HG03097 (cell line): Measurements from ENCODE around the gene TM9SF4.
"Not testable (repeated sequence)": the region's sequence is repeated elsewhere in the genome, so short reads cannot be mapped to it uniquely, and the experiment has no call there.

ENCODE experiments used
- ATAC-seq: cut with Tn5 transposase; IDR thresholded peaks from one replicate; pipeline ENCODE4 v1.9.1; 2021; ENCODE audit not compliant: unreplicated experiment, low FRiP score

The TM9SF4 gene

DNA sequence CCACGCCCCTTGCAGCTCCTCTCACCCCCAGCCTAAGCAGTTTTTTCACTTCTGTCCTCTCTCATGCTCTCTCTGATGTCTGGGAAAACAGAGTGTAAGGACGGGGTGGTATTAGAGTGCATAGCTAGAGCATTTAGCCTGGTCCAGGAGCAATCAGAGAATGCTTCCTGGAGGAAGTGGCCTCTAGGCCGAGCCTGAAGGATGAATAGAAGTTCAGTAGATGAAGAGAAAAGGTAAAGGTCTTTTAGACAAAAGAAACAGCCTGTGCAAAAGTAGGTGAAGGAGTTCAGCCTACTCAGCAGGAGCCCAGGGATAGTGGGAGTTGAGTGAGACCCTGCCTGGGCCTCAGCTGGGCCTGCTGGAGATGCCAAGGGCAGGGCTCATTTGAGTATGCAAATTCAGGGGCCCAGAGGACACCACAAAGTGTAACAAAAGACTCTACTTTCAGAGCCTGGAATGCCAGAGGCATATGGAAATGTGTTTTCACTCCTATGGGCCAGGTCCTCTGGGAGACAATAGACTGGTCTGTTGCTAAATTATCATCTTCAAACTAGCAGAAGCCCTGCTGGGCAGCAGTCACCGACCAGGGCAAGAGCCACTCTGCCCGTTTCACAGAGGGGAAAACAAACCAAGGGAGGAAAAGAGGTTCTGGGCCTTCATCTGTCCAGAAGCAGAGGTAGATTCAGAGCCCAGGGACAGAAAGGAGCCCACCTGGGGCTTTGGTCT lies 19.7 kb upstream of the TM9SF4 start:
- ATAC-seq = no peak

DNA sequence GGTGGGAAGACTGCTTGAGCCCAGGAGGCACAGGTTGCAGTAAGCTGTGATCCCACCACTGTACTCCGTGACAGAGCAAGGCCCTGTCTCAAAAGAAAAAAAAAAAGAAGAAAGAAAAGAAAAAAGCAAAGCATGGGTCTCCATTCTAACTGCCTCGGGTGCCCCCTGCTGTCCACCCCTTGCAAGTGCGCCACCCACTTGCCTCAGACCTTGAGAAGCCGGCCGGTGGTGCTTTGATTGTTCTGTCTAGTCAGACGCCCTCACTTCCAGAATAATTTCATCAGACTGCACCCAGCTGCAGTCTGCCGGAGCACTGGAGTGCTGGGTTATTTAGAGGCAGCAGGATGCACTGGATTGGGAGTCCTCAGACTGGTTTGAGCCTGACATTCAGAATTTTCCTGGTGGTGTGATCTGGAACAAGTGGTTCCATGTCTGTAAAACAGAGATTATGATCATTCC lies 17.6 kb upstream of the TM9SF4 start:
- no peak for ATAC-seq

DNA sequence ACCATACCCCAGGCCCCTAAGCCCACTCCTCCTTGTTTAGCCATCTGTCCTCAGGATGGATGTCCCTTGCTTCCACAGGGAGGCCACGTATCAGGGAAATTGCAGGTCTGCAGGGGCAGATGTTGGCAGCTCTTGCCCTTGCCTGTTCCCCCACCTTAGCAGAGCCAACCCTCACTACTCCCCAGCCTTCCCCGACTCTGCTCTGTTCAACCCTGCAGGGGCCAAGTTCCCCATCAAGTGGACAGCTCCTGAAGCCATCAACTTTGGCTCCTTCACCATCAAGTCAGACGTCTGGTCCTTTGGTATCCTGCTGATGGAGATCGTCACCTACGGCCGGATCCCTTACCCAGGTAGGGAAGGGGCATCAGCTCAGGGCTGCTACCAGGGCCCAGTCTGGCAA lies 10.7 kb upstream of the TM9SF4 start:
- no peak for ATAC-seq

DNA sequence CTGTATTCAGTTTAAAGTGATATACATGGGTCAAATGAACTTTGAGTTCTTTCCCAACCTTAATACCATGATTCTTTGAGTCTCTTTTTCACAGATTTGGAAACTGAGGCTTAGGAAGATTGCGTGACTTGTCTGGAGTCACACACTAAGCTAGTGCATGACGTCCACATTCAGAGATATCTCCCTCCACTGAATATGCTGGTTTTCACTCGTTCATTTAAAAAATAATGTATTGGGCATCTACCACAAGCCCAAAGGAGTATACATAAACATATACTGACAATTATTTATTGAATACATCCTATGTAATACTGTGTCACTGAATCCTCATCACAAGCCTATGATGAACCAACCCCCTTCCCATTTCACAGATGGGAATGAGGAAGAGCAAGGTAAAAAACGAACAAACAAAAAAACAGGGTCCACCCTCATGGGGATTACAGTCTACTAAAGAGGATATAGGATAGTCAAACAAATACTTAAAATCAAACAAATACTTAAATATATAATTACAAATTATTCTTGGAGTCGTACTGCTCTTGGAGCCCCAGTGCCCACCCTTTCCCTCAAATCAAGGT lies 611 bp upstream of the TM9SF4 start:
- no peak for ATAC-seq

DNA sequence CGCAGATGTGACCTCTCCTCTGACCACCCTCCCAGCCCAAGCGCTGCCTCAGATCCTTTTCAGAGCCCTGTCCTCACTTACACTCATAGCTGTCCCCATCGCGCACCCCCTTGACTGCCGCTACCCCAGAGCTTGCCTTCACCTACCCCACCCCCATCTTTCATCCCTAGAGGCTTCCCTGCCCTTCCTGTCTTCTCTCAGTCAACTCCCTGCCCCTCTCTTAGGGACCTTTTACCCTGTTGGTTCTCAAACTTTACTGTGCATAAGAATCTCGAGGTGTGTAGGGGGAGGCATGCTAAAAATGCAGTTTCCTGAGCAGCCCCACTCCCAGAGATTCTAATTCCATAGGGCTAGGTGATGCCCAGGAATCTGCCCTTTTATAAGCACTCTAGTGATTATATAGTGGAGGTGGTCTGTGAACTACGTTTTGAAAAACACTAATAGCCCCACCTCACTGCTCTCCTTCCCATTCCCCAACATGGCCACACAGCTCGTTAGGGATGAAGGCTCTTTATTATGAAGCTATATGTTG lies 725 bp downstream of the TM9SF4 start:
- peak; percentile 15 for ATAC-seq

DNA sequence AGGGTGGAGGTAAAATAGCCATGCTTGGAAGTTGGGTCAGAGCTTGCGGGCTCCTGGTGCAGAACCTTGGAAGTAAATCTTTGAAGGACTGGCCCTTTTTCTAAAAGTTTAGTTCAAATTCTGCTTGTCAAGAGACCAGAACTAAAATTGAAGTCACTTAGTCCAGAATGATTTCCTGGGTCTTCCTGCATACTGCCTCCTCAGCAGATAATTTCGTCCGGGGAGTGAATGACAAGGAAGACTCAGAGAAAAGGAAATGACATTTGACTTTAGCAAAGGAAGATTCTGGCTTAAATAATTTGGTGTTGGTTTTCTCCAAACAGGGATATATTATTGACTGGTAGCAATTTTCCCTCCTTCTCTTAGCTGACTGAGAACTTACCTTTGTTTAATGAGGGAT lies 1.2 kb downstream of the TM9SF4 start:
- ATAC-seq = no peak

DNA sequence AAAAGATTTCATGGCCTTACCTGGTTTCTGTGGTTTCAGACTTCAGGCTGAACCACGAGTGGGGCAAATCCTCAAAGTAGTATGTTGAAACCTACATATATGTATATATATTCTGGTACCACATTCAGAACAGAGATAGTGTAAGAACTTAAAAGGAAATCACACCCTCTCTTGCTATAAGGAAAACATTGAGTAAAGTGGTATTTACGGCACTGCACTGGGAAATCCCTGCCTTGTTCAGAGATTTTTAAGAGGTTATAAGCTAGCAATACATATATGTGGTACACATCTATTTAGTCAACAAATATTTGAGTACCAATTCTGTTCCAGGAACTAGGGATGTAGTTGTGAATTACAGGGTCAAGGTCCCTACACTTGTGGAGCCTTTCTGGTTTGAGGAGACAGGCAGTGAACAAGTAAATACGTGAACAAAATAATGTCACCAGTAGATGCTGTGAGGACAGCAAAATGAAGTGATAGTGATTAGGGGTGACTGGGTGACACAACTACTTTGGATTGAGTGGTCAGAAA lies 1.7 kb downstream of the TM9SF4 start:
- ATAC-seq = no peak

DNA sequence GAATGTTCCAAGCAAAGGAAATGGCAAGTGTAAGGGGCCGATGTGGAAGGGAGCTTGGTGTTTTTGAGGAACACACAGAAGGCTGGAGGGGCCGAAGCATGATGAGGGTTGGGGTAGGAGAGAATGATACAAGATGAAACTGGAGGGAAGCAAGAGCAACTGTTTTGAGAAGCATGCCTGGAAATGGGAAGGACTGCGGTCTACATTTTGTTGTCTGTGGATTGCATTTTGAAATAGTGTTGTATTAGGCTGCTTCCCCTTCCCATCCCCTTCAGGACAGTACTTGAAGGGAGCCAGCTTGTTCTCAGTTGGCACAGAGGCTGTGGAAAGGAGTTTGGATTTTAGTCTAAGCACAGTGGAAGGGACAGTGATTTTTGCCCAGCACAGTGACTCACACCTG lies 2.2 kb downstream of the TM9SF4 start:
- no peak for ATAC-seq

DNA sequence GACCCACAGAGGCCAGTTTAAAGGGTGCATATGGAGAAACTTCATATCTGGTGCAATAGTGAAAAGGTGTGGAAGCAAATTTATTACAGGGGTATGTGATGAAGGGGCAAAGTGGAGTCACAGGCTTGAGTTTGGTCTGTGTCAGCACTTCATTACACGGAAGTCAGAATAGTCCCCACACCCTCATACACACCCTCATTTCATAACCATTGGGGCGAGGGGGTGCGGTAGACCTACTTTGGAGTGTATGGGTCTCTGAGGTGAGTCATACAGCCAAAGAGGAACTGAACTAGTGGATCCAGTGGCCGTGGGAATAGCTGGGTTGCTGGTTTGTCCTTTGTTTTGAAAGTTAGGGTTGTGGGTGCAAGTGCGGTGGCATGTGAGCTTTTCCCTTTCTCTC lies 3.3 kb downstream of the TM9SF4 start:
- no peak for ATAC-seq

DNA sequence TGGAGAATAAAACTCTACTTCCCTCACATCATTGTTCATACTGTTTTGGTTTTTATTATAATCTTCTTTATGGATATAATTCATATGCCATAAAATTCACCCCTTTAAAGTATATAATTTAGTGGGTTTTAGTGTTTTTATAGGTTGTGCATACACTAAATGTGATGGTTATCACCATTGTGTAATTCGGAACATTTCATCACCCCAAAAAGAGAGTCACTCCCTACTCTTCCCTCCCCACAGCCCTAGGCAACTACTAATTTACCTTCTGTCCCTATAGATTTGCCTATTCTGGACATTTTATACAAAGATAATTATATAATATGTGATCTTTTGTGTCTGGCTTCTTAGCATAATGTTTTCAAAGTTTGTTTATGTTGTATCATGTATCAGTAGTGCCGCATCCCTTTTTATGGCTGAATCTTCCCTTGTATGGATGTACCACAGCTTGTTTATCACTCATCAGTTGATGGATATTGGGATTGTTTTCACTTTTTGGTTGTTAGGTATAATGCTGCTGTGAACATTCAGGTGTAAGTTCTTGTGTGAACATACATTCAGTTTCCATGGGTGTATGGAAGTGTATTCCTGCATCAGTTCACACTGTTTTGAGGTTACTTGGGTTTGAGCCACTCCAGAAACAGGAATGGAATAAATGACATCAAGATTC lies 4.2 kb downstream of the TM9SF4 start:
- no peak for ATAC-seq

DNA sequence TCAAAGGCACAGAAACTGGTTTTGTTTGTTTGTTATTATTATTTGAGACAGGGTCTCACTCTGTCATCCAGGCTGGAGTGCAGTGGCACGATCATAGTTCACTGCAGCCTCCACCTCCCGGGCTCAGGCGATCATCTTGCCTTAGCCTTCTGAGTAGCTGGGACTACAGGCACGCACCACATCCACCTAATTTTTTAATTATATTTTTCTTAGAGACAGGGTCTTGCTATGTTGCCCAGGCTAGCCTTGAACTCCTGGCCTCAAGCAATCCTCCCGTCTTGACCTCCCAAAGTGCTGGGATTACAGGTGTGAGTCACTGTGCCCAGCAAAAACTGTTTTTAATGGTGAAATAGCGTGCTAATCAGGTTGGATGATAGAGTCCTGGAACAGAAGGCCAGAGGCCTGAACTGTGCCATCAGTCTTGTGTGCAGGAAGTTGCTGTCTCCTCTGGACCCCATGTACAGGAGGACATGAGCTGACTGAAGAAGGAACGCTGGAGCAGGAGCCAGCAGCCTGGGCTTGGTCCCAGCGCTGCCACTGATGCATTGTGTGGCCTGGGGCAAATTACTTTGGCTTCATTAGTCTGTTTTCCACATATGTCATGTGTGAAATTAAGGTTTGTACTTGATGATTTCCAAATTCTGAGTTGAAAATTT lies 4.9 kb downstream of the TM9SF4 start:
- ATAC-seq = no peak

DNA sequence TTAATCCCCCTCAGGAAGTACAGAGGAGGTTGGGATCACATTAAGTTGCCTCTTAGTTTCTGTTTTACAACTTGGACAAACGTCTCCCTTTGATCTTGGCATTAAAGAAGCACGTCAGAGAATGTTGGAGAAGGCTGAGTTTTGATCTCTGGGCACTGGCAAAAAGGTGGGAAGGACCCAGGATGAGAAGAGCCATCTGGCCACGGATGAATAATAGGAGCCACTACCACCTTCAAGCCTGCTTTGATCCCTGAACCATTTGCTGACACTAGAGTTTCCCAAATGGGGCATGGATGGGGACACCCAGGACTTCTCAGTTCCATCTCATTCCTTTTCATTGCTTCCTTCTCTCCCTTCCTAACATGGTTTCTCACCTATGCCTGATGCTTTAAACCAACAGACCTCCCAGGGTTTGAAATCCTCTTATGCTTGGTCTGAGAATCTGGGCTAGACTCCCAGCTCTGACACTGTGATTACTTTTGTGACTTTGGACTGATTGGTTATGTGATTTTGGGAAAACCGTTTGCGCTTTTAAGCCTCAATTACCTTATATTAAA lies 5.8 kb downstream of the TM9SF4 start:
- ATAC-seq = no peak

DNA sequence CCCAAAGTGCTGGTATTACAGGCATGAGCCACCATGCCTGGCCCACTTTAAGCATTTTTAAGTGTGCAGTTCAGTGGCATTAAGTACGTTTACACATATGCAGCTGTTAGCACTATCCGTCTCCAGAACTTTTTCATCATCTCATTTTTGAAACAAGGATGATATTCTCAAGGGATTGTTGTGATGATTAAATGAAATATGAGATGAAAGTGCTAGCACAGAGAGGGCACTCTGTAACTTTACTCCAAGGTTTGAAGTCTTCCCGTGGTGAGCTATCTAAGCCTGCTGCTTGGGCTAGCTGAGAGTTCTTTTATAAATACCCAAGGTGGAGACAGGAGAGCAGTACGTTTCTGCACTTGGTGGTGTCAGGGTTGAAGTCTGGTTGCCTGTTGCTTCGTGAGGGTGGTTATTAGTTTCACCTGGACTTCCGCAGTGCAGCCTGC lies 6.6 kb downstream of the TM9SF4 start:
- ATAC-seq = no peak

DNA sequence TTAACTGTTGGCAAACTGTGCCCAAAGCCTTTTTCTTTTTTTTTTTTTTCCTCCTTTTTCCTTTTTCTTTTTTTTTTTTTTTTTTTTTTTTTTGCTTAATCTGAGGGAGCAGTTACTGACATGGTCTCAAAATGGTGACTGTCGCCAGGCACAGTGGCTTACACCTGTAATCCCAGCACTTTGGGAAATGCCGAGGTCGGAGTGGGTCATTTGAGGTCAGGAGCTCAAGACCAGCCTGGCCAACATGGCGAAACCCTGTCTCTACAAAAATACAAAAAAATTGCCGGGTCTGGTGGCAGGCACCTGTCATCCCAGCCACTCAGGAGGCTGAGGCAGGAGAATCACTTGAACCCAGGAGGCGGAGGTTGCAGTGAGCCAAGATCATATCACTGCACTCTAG lies 7.3 kb downstream of the TM9SF4 start:
- not testable (repeated sequence) for ATAC-seq

DNA sequence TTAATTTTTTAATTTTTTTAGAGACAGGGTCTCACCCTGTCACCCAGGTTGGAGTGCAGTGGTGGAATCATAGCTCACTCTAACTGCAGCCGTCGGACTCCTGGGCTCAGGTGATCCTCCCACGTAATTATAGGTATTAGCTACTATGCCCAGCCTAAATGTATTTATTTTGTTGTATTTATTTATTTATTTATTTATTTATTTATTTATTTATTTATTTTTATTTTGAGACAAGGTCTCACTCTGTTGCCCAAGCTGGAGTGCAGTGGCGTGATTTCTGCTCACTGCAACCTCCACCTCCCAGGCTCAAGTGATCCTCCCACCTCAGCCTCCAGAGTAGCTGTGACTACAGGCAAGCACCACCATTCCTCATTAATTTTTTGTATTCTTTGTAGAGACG lies 8.9 kb downstream of the TM9SF4 start:
- ATAC-seq = not testable (repeated sequence)

DNA sequence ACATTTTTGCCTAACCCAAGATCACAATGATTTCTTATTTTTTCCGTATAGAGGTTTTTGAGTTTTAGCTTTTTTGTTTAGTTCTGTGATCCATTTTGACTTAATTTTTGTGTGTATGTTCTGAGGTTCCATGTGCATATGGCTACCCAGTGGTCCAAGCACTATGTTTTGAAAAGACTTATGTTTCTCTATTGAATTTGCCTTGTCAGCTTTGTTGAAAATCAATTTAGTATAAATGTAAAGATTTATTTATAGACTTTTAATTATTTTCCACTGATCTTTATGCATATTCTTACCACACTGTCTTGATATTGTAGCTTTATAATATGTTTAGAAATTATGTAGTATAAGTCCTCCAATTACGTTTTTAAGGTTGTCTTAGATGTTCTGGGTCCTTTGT lies 10.2 kb downstream of the TM9SF4 start:
- ATAC-seq = no peak

DNA sequence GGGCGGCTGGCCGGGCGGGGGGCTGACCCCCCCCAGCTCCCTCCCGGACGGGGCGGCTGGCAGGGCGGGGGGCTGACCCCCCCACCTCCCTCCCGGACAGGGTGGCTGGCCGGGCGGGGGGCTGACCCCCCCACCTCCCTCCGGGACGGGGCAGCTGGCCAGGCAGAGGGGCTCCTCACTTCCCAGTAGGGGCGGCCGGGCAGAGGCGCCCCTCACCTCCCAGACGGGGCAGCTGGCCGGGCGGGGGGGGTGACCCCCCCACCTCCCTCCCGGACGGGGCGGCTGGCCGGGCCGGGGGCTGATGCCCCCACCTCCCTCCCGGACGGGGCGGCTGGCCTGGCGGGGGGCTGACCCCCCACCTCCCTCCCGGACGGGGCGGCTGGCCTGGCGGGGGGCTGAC lies 12.4 kb downstream of the TM9SF4 start:
- not testable (repeated sequence) for ATAC-seq

DNA sequence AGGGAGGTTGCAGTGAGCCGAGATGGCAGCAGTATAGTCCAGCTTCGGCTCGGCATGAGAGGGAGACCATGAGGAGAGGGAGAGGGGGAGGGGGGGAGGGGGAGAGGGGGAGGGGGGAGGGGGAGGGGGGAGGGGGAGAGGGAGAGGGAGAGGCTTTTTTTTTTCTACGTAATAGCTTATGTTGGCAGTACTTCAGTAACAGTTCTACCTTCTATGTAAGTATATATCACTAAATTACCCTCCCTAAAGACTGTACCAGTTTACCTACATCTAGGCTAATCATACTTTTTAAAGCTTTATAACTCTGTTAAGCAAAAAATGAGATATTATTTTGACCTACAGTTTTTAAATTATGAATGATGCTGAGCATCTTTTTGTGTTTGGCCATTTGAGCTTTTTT lies 13.6 kb downstream of the TM9SF4 start:
- ATAC-seq = no peak

DNA sequence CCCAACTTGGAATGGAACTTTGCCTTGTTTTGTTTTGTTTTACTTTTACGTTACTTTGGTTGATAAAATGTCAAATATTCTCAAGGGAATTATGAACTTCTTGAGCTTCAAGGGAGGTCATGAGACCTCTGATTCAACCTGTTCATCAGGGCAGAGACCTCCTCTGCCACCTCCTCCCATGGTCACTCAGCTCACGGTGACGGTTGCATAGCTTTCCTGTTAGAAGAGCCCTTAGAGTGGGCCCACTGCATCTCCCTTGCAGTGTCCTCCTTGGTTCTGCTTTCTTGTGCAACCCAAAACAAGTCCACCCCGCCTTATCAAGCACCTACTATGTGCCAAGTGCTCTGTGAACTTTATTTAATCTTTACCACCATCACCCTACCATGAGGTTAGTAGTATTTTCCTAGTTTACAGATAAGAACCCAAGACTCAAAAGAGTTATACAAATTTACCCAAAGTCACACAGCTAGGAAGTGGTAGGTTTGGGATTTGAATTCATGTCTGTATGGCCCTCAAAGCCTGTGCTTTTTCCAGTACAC lies 15.5 kb downstream of the TM9SF4 start:
- no peak for ATAC-seq

DNA sequence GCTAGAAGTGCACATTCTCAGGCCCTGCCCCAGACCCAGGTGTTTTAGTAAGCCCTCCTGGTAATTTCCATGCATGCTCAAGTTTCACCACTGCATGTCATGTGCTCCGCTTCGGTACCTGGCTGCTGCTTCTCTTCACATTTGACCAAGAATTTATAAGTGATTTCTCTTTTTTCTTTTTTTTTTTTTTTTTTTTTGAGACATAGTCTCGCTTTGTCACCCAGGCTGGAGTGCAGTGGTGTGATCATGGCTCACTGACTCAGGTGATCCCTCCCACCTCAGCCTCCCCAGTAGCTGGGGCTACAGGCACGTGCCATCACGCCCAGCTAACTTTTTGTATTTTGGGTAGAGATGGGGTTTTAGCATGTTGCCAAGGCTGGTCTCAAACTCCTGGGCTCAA lies 16.0 kb downstream of the TM9SF4 start:
- no peak for ATAC-seq
